Activated T-cell treated with anti-CD3 and anti-CD28 coated beads for 48 hours (primary cell): Measurements from ENCODE around the gene KRT17.

Experiments
- DNase-seq: peaks from one replicate; pipeline ENCODE4 v3.0.0-alpha.2; 2020; ENCODE audit warnings: low read depth

The KRT17 gene

DNA sequence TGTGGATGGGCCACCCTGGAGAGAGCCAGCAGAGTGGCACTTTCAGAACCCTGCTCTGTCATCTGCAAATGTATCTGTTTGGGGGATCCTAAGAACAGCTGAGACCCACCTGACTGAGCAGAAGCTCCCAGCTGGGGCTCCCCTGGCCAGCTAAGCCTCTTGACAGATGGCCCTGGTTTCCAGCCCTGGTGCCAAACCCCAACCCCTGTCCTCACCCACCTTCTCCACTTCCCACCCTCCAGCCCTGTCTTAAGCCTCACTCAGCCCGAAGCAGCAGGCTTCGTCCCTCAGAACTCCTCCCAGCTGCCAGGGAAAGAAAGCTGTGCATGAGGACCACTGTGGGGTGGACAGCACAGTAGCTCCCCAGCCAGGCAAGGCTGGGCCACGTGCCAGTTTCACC lies 49.0 kb downstream of the KRT17 start:
- DNase-seq = no peak

DNA sequence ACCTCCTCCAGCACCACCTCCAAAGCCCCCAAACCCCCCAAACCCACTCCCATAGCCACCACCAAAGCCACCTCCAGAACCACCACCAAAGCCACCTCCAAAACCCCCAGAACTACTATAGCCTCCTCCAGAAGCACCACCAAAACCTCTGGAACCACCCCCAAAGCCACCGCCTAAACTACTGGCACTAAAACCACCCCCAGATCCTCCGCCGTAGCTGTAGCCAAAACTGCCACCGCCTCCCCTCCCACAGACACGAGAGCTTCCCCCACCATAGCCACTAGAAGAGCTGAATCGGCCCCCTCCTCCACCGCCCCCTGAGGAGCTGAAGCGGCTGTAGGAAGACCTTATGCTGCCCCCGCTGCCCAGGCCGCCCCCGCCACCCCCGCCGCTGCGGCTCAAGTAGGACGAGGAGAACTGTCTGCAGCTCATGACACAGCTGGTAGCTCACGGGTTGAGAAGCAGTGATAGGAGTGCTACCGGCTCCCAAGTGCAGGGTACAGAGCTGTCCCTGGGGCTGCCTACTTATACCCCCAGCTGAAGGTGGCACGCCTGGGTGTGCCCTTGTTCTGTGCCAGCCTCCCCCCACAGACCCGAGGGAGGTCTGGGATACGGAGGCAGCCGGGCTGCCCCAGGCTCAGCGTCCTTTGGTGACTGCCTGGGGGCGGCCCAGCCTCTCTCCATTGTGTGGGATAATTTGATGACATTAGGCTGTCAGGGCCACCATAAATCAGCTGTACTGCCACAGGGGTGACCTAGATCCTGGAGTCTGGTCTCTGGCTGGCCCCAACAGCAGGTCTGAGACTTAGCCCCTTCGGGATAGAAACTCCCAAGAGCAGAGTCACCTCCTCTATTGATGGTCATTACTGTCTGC lies 52.6 kb downstream of the KRT17 start, which contains the start of gene KRT9:
TSS of gene KRT9 (minus strand) at position 499 of the 874 bp plus-strand sequence. CDS start at position 432, 67 bp downstream.
- no peak for DNase-seq
